HepG2 (cell line): ENCODE measurements around the gene ECD. TPM values are rescaled to one million over a fixed set of nuclear protein-coding genes. Genes with fewer than 3 reads are reported as not detected.

Experiments used
- ATAC-seq: fragments of 200-7000 bp; cut with Tn5 transposase; 3 replicates; pipeline ENCODE4 v1.9.1; 2020; ENCODE audit warnings: mild to moderate bottlenecking, moderate library complexity
- BruUV-seq: library from RNA; stranded (reverse); fragments of 400-500 nt; replicated peaks from 2 replicates; lab custom pipeline; 2021; lab: Mats Ljungman, UMichigan
- CTCF ChIA-PET: fragments of 300-600 bp; formaldehyde crosslinking; extraction: SDS; loops from one replicate; lab custom pipeline; 2021; ENCODE audit warnings: low total read pairs, inconsistent platforms, low intra/inter-chr PET ratio; lab: Yijun Ruan, JAX
- POLR2A ChIA-PET: fragments of 350-600 bp; sonication (Branson Sonifier 250); formaldehyde crosslinking; loops from one replicate; lab custom pipeline; 2020; ENCODE audit warnings: antibody characterized with exemption, inconsistent platforms; lab: Yijun Ruan, JAX
- DNase-seq: peaks from one replicate; pipeline ENCODE4 v3.0.0-alpha.2; 2015; ENCODE audit warnings: low spot score
- FAIRE-seq: peaks from 3 replicates; lab custom pipeline; 2011; peaks lifted over from hg19 to GRCh38; lab: Jason Lieb, UNC
- H2AFZ ChIP-seq: one replicate; pipeline ENCODE4 v1.6.1; 2011; ENCODE audit warnings: low read length, inconsistent platforms
- H3K27ac ChIP-seq: fragments of 300-600 bp; 3 replicates; pipeline ENCODE4 v1.8.0; 2011; ENCODE audit warnings: mixed run types, mild to moderate bottlenecking, mixed read lengths, low read length, inconsistent platforms; ENCODE audit not compliant: insufficient read depth; ENCODE audit errors: extremely low read length
- H3K27me3 ChIP-seq, 2 experiments: fragments of 200-600 bp in 1 of 2; 2 replicates in 1 of 2; 3 replicates in 1 of 2; pipeline versions ENCODE4 v1.6.0 to v1.8.0; 2011; ENCODE audit warnings: low read length in 2 of 2, mild to moderate bottlenecking in 2 of 2, moderate library complexity in 2 of 2, inconsistent platforms in 1 of 2; ENCODE audit not compliant: insufficient read depth in 2 of 2, control insufficient read depth in 1 of 2
- H3K36me3 ChIP-seq, 2 experiments: fragments of 200-600 bp in 1 of 2; replicated peaks in 1 of 2; 2 replicates in 1 of 2; 3 replicates in 1 of 2; pipeline versions ENCODE4 v1.5.1 to v1.8.0; 2011; ENCODE audit warnings: low read length in 2 of 2, inconsistent platforms in 1 of 2; ENCODE audit not compliant: insufficient read depth in 2 of 2, control insufficient read depth in 1 of 2
- H3K4me1 ChIP-seq: 2 replicates; pipeline ENCODE4 v1.5.1; 2012; ENCODE audit warnings: low read length, inconsistent platforms; ENCODE audit not compliant: insufficient read depth
- H3K4me2 ChIP-seq: 2 replicates; pipeline ENCODE4 v1.6.0; 2011; ENCODE audit warnings: low read depth, low read length, inconsistent platforms
- H3K4me3 ChIP-seq, 3 experiments: fragments of 200-600 bp in 1 of 3; sonication (generic), shearing (Covaris generic) in 1 of 3; replicated peaks in 1 of 3; 2 replicates each; pipeline ENCODE4 v1.5.1; 2011 to 2016; ENCODE audit warnings: low read length in 3 of 3, inconsistent platforms in 2 of 3, low read depth in 2 of 3, mild to moderate bottlenecking in 2 of 3, control low read depth in 1 of 3, mixed read lengths in 1 of 3; ENCODE audit not compliant: insufficient read depth in 1 of 3
- H3K79me2 ChIP-seq: one replicate; pipeline ENCODE4 v1.6.1; 2011; ENCODE audit warnings: low read length, inconsistent platforms; ENCODE audit not compliant: insufficient read depth
- H3K9ac ChIP-seq: 2 replicates; pipeline ENCODE4 v1.6.0; 2011; ENCODE audit warnings: mild to moderate bottlenecking, low read depth, low read length, inconsistent platforms; ENCODE audit not compliant: insufficient read depth
- H3K9me3 ChIP-seq: 2 replicates; pipeline ENCODE4 v1.5.1; 2012; ENCODE audit warnings: mild to moderate bottlenecking, low read length
- H4K20me1 ChIP-seq: 2 replicates; pipeline ENCODE4 v1.6.0; 2011; ENCODE audit warnings: inconsistent platforms, mild to moderate bottlenecking, low read length, moderate library complexity; ENCODE audit not compliant: insufficient read depth
- DRAP1 ChIP-seq: IDR thresholded peaks from 2 replicates; pipeline ENCODE4 v1.6.1; 2016; ENCODE audit warnings: missing genetic modification reagents, missing compliant biosample characterization
- FOXM1 ChIP-seq: sonication (generic); formaldehyde crosslinking; IDR thresholded peaks from 2 replicates; pipeline ENCODE4 v1.5.0; 2020; ENCODE audit warnings: missing genetic modification reagents
- GRHL1 ChIP-seq: sonication (generic); formaldehyde crosslinking; conservative IDR thresholded peaks from 2 replicates; pipeline ENCODE4 v1.8.0; 2022; ENCODE audit warnings: missing genetic modification reagents
- HMG20B ChIP-seq: conservative IDR thresholded peaks from 2 replicates; pipeline ENCODE4 v1.6.1; 2016; ENCODE audit warnings: missing genetic modification reagents, missing compliant biosample characterization
- RBM22 ChIP-seq: fragments of 200-400 bp; formaldehyde crosslinking; optimal IDR thresholded peaks from 2 replicates; pipeline ENCODE3; 2017; ENCODE audit warnings: mild to moderate bottlenecking, low read length, moderate library complexity
- REST ChIP-seq, 2 experiments: IDR thresholded peaks; 2 replicates each; pipeline ENCODE4 v1.6.1; 2011 to 2012; ENCODE audit warnings: low read length in 2 of 2, borderline replicate concordance in 1 of 2, low read depth in 1 of 2, mild to moderate bottlenecking in 1 of 2, moderate library complexity in 1 of 2
- TARDBP ChIP-seq: sonication (generic); formaldehyde crosslinking; IDR thresholded peaks from 2 replicates; pipeline ENCODE4 v1.8.0; 2022; ENCODE audit warnings: mild to moderate bottlenecking, missing genetic modification reagents
- TOE1 ChIP-seq: sonication (generic); formaldehyde crosslinking; IDR thresholded peaks from 2 replicates; pipeline ENCODE4 v1.4.0; 2020; ENCODE audit warnings: mild to moderate bottlenecking, missing genetic modification reagents
- ZBTB10 ChIP-seq: sonication (generic); formaldehyde crosslinking; IDR thresholded peaks from 2 replicates; pipeline ENCODE4 v1.4.0; 2020; ENCODE audit warnings: missing genetic modification reagents, borderline replicate concordance
- ZNF414 ChIP-seq: sonication (generic); formaldehyde crosslinking; IDR thresholded peaks from 2 replicates; pipeline ENCODE4 v1.5.0; 2020; ENCODE audit warnings: missing genetic modification reagents
- ZNF740 ChIP-seq: sonication (generic); formaldehyde crosslinking; IDR thresholded peaks from 2 replicates; pipeline ENCODE4 v1.4.0; 2020; ENCODE audit warnings: missing genetic modification reagents
- WGBS: methylation state at CpG from one replicate; pipeline ENCODE4 v1.1.6; 2017; ENCODE audit warnings: low lambda C conversion rate; 5-methylcytosine and 5-hydroxymethylcytosine counted together
- in situ Hi-C: cut with HindIII; loops from 2 replicates; pipeline ENCODE4 v1.10.0; 2017; ENCODE audit warnings: low pct_unique_long_range_greater_than_20kb; ENCODE audit not compliant: extremely low pct_ligation_motif_present
- intact Hi-C: fragments of 100-400 bp; cut with micrococcal nuclease; formaldehyde crosslinking; loops from one replicate; pipeline ENCODE4 v1.10.0; 2022; ENCODE audit not compliant: unreplicated experiment
- polyA plus RNA-seq, 8 experiments: library from polyadenylated mRNA; depleted of rRNA in 3 of 8; stranded (reverse) in 7 of 8; unstranded in 1 of 8; fragments of >200 nt; fragmentation: Illumina TruSeq in 4 of 8; extraction: Trizol in 4 of 8; gene quantifications; 2 replicates each; pipeline versions ENCODE4 v1.2.1 to v1.2.3, GENCODE V29; 2011 to 2016; ENCODE audit warnings: low read depth in 4 of 8, missing spikeins in 1 of 8, mixed read lengths in 1 of 8; ENCODE audit not compliant: insufficient read depth in 1 of 8
- total RNA-seq, 5 experiments: library from RNA; depleted of rRNA; stranded (reverse); fragments of >200 nt; fragmentation: Illumina TruSeq; extraction: Trizol; gene quantifications; 2 replicates each; pipeline ENCODE4 v1.2.3, GENCODE V29; 2016; ENCODE audit warnings: low read depth in 1 of 5

ECD gene
- total and polyA plus RNA-seq, 2 of the 13 experiments (the other 11 are each of a cell fraction or from before 2014, with no cell fraction given), result 21.5 to 27.6 TPM

GRCh38 chr10:73096041-73096448 is 71.8 kb downstream of the ECD start (continued):
- TF ChIP-seq REST (IDR thresholded peaks at IDR 0.05; ENCODE audit: borderline replicate concordance in 1 of 2, low read depth in 1 of 2, low read length in 2 of 2), result peak in 1 of 2 experiments; percentile 44; a peak in 2 of 4 replicates
- no peak for TF ChIP-seq ZNF740 (CRISPR knock-in tag)

- 2% methylated on average over 14 of the region's 14 CpGs for WGBS
- Histone ChIP-seq H3K4me1 (peaks cover 41% of the 10 kb centered on the region), H2AFZ (no peak overlapping the region), H3K4me3 (peak overlapping the region; percentile 97 to 100 (median 99)), H3K4me2 (peak overlapping the region; percentile 78), H3K9me3 (no peaks in the 10 kb centered on the region), H3K27me3 (no peaks in the 10 kb centered on the region; a peak in 1 of 5 replicates), H3K9ac (peak overlapping the region; percentile 94), H4K20me1 (peaks cover 40% of the 10 kb centered on the region), H3K27ac (peak overlapping the region; percentile 84), H3K79me2 (peaks cover 58% of the 10 kb centered on the region), H3K36me3 (peaks cover 0 to 5% of the 10 kb centered on the region in 2 experiments; a peak in 1 of 5 replicates)
- BruUV-seq, result TSS peak; percentile 89
- intact Hi-C loops, result loop anchor here (1.0 to 2.0 kb wide), 2 partner anchors 64 to 73 kb away; partner anchors contain the start of genes ECD and FAM149B1
- FAIRE-seq, result no peak
- ChIA-PET CTCF (interaction anchor here (2.3 kb wide), 1 partner anchor 64 kb away, joined by 15 read pairs; no protein-coding TSS in a partner anchor), POLR2A (interaction anchor here (0.7 to 6.7 kb wide), 11 partner anchors 14 to 152 kb away, joined by 3 to 72 read pairs (median 4); partner anchors contain the start of genes DNAJC9, ECD, FAM149B1 and NUDT13)
- peak; percentile 49 for DNase-seq
- in situ Hi-C loops, result no loop called here
- no peak for ATAC-seq
- TF ChIP-seq ZBTB10, result no peak
- no peak for TF ChIP-seq FOXM1 (CRISPR knock-in tag)
- TF ChIP-seq TOE1 (CRISPR knock-in tag), result no peak
- no peak for TF ChIP-seq HMG20B (CRISPR knock-in tag)
- no peak for TF ChIP-seq ZNF414
- TF ChIP-seq TARDBP (CRISPR knock-in tag), result no peak
- TF ChIP-seq DRAP1, result peak; percentile 52; the same call in 1 of the 2 replicates
- peak; percentile 43 for TF ChIP-seq RBM22
- TF ChIP-seq GRHL1 (CRISPR knock-in tag), result no peak
These were observed 72.3 kb downstream of the ECD start for GRCh38 chr10:73095481-73096021.
